NCI-H748 (cell line): Measurements from ENCODE around the gene WASF2.
"Not testable (repeated sequence)": the region's sequence is repeated elsewhere in the genome, so short reads cannot be mapped to it uniquely, and the experiment has no call there.

Experiments
- DNase-seq: peaks from one replicate; lab custom pipeline; 2025; ENCODE audit not compliant: unreplicated experiment; lab: John Stamatoyannopoulos, UW

Gene WASF2

GRCh38 chr1:27501159-27501558, 11.2 kb upstream of the WASF2 start:
- not testable (repeated sequence) for DNase-seq

GRCh38 chr1:27499142-27499541, 9.2 kb upstream of the WASF2 start:
- DNase-seq: no peak

- no peak for DNase-seq
Observed at GRCh38 chr1:27496604-27497155, 6.7 kb upstream of the WASF2 start.

- no peak for DNase-seq
Observed at GRCh38 chr1:27492796-27493195, 2.8 kb upstream of the WASF2 start.

- DNase-seq: no peak
Observed at GRCh38 chr1:27491748-27492700, 2.1 kb upstream of the WASF2 start.

GRCh38 chr1:27489501-27489972, 430 bp downstream of the WASF2 start:
- peak; percentile 58 for DNase-seq

GRCh38 chr1:27487966-27488884, 1.7 kb downstream of the WASF2 start:
- peak; percentile 8 for DNase-seq

GRCh38 chr1:27485363-27485762, 4.6 kb downstream of the WASF2 start:
- DNase-seq: no peak

GRCh38 chr1:27483659-27484058, 6.3 kb downstream of the WASF2 start:
- DNase-seq: no peak

- DNase-seq: no peak
Observed at GRCh38 chr1:27481994-27482620, 7.9 kb downstream of the WASF2 start.

- no peak for DNase-seq
Observed at GRCh38 chr1:27478098-27478497, 11.9 kb downstream of the WASF2 start.

GRCh38 chr1:27476237-27476636, 13.7 kb downstream of the WASF2 start:
- DNase-seq: no peak

GRCh38 chr1:27475720-27476119, 14.2 kb downstream of the WASF2 start:
- DNase-seq: no peak

- DNase-seq: no peak
Observed at GRCh38 chr1:27473755-27474154, 16.2 kb downstream of the WASF2 start.

- not testable (repeated sequence) for DNase-seq
Observed at GRCh38 chr1:27472098-27472497, 17.9 kb downstream of the WASF2 start.

- DNase-seq: no peak
Observed at GRCh38 chr1:27471477-27471876, 18.5 kb downstream of the WASF2 start.

- DNase-seq: no peak
Observed at GRCh38 chr1:27469334-27469733, 20.6 kb downstream of the WASF2 start.

GRCh38 chr1:27468378-27468777, 21.6 kb downstream of the WASF2 start:
- not testable (repeated sequence) for DNase-seq

GRCh38 chr1:27464926-27465647, 24.9 kb downstream of the WASF2 start:
- no peak for DNase-seq

- DNase-seq: not testable (repeated sequence)
Observed at GRCh38 chr1:27463916-27464315, 26.1 kb downstream of the WASF2 start.
